Stimulated activated CD4-positive, alpha-beta T cell treated with anti-CD3 and anti-CD28 coated beads, Interleukin-12 subunit alpha, Interleukin-12 subunit beta, amount 100 ng/mL, for 4 hours (primary cell): Measurements from ENCODE around the gene PIP4K2B.
"Not testable (repeated sequence)": the region's sequence is repeated elsewhere in the genome, so short reads cannot be mapped to it uniquely, and the experiment has no call there.

ENCODE experiments used
- DNase-seq: peaks from one replicate; pipeline ENCODE4 v3.0.0-alpha.2; 2020

Gene PIP4K2B

DNA sequence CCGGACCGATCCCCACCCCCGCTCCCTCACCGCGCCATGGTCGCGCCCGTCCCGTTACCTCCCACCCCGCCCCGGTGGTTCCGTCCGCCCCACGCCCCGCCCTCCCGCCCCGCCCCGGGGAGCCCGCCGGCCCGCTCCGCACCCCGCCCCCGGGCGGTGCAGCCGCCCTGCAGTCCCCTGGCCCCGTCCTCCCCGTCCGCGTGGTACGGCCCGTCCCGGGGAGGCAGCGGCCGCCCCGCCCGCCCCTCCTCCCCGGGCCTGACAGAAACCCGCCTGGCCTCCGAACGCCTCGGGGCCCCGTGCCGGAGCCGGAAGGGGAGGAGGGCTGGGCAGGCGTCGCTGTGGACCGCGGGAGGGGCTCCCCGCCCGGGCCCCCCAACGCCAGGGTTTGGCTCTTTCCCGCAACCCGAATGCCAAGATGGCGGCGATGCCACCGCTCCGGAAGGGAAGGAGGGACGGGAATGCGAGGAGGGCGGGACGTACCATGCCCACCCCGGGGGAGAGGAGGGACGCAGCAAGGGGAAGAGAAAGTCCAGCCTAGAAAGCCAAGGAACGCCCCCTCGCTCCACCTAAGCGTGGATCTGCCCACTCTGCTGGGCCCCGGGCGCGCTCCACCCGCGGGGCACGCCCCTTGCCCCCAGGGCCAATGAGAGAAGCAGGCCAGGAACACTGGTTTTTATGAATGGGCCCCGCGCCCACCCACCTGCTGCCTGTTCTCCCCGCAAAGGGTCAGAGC is at the start of gene PIP4K2B:
PIP4K2B (minus strand) TSS at position 56 of the 736 bp plus-strand sequence. CDS start 132 bp downstream, outside the sequence.
- peak; percentile 80 for DNase-seq

DNA sequence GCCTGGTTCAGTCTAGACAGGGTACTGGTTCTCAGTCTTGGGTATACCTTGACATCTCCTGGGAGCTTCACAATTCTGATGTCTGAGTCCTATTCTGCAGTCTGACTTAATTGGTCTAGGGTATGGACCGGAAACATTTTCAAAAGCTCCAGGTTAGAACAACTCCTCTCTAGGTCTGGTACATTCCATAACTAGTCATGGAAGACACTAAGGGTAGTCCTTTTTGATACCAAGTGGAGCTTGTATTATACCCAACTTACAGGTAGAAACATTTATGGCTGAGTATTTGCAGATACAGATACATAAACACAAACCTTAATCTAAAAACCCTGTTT is 49.2 kb upstream of the PIP4K2B start:
- DNase-seq = no peak

DNA sequence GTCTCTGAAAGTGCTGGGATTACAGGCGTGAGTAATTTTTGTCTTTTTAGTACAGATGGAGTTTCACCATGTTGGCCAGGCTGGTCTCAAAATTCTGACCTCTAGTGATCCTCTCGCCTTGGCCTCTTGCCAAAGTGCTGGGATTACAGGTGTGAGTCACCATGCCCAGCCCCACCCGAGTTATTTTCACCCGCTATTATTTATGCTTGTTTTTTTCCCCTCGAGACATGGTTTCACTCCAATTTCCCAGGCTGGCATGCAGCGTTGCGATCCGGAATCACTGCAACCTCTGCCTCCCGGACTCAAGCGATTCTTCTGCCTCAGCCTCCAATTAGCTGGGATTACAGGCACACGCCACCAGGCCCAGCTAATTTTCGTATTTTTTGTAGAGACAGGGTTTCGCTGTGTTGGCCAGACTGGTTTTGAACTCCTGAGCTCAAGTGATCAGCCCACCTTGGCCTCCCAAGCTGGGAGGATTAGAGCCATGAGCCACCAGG is 45.0 kb upstream of the PIP4K2B start:
- no peak for DNase-seq

DNA sequence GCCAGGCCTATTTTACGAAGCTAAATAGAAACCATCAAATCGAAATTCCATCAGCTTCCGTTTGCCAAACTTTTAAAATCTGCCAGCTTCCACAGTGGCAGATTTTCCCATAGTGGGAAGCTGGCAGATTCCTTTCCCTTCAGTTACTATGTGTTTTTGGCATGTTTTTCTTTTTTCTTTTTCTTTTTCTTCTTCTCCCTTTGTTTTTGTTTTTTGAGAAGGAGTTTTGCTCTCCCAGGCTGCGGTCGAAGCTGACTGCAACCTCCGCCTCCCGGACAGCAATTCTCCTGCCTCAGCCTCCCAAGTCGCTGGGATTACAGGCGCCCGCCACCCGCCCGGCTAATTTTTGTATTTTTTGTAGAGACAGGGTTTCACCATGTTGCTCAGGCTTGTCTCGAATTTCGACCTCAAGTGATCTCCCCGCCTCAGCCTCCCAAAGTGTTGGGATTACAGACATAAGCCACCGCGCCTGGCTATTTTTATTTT is 26.4 kb upstream of the PIP4K2B start:
- no peak for DNase-seq

DNA sequence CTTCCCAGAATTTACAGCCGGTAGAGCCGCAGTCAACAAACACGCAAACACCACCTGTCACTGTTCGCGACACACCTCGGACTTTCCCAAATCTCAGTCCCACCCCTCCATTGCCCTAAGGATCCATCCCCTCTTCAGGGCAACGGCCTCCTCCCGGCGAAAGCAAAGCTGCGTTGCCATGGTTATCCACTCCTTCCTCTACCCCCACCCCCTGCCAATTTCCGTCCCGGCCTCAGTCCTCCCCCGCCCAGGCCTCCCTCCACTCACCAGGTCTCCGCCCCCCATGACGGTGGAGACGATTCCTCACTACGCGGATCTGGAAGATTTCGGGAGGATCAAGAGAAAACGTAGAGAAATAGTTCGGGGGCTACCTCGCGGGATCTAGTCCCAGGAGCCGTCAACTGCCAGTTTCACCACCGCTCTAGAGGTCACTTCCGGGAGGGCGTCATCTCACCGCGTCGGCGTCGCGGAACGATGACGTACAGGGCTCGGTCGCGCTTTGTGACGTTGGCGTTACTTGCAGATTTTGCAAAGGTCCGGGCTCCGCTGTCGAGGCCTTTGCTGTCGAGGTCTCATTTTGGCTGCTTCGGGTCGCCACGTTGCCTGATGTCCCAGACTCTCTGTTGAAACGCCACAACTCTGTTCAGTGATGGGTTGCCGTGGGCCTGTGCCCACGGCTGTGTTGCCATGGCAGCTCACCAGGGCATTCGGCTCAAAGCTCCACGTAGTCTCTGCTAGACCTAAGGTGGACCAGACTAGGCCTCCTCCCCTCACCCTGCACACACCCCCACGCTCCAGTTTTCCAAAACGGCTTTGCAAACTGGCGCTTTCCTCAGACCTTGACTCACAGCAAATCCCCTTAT is 25.8 kb upstream of the PIP4K2B start, which contains the start of gene CWC25:
CWC25 (minus strand) TSS at position 423 of the 863 bp plus-strand sequence; CDS start at position 285, 138 bp downstream.
- peak; percentile 95 for DNase-seq

DNA sequence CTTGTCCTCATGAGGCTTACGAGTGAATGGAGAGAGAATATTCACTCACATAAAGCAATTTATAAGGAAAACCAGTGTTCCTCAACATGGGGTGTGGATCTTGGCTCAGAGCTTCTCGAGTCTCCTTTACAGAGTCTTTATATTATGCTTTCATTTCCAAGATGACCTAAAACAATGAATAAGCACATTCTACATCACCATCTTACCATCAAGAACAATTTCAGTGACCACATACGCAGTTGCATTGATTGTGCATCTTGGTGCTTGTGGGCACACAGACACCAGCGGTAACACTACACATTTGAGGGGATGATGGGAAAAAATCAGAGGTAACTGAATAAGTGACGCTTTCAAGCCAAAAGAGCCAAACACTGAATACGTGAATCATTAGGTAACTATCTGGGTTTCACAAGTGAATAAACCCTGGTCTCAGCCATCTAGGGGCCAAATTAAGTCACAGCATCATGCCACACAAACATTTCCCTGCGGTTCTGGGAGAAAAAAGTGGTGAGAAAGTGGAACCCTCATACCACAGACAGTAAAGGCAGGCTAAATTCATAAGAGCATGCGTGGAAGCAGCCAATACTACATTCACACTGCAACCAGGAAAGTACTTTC is 16.3 kb upstream of the PIP4K2B start:
- no peak for DNase-seq

DNA sequence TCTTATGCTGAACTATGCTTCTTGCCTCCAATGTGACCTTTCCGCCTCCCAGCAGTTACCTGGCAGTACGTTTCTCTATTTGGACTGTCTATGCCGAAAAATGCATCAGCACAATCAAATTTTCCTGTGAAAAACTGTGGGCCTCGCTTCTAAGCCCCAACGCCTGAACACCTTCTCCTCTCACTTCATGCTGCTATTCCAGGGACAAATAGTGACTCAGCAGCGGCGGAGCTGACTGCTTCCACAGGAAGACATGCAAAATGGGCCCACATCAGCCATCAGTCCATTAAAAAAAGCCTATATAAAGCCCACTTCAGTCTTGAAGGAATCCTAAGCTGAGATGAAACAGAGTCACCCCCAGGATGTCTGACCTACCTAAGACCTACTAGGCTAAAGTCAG is 10.5 kb upstream of the PIP4K2B start:
- no peak for DNase-seq

DNA sequence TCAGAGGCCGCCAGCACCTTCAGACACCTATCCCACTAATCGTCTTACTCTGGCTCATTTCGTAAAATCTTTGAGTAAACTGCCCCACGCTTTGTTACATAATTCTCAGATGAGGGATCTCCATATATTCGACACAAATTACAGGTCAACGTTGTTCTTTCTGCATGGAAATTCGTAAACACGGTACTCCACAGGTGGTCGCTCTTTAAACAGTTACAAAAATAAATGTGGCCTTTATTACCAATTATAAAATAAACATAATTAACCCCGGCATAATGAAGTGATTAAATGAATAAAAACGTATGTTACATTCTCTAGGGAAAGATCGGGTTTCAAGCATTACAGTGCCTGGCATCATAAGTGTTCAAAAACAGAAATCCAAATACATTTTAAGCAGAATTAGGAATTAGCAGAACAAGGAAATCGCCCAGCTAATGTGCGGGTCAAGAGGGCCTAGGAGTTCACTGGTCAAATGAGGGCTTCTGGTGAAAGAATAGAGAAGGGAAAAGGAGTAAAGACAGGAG is 943 bp upstream of the PIP4K2B start:
- no peak for DNase-seq

DNA sequence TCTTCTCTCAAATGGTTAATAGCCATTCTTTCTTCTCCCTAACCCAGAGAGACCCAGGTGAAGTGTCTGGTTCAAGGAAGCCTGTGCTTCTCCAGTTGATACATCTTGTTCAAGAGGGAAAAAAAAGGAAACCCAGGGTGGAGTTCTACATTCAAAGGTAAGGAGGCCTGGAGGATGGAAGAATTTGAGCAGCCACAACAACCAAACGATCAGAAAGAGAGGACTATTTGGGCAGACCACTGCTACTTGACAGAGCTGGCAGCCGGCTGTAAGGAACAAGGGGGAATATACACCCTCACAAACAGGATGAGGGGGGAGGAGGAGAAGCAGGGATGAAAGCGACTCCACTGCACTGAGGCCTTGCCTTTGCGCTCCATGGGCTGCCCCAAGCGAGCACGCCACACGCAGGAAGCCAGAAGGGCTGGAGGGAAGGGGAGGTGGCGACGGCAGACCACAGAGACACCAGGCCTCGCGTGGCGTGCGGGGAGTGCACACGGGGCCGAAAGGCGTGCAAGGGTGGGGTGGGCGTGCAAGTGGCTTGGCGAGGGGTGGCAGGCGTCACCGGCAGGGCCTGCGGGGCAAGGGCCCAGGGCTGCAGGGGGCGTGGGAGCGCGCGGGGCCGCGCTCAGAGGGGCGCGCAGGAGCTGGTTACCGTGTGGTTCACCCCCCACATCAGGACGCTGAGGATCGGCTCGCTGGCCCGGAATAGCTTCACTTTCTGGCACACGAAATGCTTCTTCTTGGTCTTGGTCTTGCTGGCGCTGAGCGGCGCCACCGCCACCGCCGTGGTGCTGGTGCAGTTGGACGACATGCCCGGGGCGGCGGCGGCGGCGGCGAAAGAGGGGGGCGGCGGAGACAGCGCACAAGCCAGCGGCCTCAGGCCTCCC is 499 bp downstream of the PIP4K2B start:
- peak; percentile 35 for DNase-seq

DNA sequence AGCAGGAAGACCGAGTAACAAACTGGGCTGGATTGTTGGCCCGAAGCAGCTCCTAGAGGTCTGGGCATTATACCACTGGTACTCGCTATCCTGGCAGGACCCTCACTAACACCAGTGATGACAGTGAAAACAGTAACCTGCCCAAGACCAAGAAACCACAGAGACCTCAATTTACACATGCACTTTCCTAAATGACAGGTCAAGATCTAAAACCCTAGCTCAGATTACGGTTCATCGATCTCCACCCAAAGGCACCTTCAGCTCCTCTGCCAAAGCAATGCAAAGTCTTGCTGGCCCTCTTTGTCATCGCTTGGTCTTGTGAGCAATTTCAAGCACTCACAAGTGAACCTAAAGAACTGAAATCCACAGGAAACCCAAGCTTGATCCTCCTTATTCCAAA is 1.5 kb downstream of the PIP4K2B start:
- DNase-seq = no peak

DNA sequence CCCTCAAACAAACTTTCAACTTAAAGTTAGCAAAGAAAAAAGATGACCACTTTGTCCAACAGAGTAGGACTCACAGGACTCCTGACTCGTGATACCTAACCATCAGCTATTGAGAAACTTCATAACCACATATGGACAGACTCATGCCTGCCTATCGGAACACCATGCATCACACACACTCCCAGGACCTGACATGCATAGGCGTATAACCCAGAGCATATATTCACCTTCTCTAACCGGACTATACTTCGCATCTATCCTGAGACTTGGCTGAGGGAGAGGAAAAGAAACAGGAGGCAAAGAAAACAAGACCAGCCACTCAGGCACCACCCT is 2.2 kb downstream of the PIP4K2B start:
- no peak for DNase-seq

DNA sequence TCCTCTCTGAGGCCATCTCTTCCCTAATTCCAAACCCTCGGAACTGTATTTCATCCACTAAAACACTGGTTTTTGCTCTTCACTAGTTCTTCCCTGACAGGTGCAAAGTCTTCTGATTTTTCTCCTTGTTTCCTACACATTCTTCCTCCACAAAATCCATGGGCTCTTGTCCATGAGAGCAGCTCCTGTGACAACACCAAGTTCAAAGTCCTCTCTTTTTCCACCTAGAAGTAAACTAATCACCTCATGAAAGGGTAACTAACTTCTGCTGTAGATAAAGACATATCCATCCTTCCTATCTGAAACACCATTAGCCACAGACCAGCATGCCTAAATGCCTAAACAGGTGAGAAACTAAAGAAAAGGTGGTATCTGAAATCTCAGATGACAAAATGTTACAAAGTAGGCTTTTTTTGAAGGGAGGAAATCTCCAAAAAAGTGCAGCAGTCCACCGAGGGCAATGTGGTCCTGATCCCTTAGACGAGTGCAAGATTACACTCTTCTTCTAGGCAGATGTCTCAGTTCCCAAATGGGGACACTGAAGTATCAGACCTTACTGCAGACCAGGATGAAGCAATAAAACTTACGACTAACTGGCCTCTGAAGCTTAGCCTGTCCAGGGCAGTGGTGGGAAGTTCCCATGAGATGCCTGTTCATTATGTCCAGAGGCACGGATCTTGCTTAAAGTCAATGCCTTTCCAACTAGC is 2.8 kb downstream of the PIP4K2B start:
- DNase-seq = no peak

DNA sequence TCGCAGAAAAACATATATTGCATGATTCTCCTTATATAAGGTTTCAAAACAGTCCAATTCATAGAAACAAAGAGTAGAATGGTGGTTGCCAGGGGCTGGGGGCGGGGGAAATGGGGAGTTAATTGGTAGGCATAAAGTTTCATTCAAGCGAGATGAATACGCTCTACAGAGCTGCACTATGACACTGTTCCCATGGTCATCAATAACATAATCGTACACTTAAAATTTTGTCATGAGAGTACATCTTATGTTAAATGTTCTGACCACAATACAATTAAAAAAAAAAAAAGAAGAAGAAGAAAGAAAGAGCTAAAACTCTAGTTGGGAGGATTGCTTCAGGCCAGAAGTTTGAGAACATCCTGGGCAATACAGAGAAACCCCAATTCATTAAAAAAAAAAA is 5.1 kb downstream of the PIP4K2B start:
- DNase-seq = no peak

DNA sequence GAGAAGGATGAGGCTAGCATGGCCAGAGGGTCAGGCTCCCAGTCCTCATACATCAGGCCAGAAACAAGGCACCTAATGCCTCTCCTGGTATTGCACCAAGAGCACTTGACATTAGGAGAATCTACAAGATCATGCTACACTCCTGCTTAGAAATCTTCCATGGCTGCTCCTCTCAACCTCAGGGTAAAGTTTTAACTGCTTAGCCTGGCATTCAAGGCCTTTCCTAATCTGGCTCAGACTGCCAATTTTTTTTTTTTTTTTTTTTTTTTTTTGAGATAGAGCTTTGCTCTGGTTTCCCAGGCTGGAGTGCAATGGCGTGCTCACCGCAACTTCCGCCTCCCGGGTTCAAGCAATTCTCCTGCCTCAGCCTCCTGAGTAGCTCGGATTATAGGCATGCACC is 8.2 kb downstream of the PIP4K2B start:
- no peak for DNase-seq

DNA sequence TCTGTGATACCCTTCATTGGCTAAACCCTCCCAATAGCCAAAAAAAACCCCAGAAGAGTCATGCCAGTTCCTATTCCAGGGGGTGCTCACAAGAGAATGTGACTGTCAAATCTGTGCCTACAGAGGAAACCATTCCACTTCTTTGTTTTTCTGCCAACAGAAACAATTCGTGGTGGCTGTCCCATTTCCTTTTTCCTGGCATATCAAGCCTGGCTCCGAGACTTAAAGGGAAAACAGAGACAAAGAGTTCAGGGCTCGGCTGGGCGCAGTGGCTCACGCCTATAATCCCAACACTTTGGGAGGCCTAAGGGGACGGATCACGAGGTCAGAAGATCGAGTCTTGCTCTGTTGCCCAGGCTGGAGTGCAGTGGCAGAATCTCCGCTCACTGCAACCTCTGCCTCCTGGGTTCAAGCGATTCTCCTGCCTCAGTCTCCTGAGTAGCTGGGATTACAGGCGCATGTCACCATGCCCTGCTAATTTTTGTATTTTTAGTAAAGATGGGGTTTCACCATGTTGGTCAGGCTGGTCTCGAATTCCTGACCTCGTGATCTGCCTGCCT is 9.1 kb downstream of the PIP4K2B start:
- not testable (repeated sequence) for DNase-seq

DNA sequence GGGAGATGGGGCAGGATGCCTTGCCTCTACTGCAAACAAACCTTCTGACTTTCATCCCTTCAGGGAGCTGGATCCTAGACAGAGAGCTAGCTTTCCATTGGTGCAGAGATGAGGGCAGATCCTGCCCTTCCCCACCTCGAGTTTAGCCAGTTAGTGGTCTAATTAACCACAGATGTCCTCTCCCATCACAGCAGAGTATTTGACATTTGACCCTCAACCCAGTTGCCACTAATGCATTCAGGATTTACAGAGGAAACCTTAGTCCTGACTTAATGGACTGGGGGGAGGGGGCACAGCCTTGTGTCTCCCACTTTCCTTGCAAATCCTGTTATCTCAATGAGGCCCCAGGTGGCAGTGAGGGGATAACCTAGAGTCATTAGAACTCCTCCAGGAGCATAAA is 10.2 kb downstream of the PIP4K2B start:
- no peak for DNase-seq

DNA sequence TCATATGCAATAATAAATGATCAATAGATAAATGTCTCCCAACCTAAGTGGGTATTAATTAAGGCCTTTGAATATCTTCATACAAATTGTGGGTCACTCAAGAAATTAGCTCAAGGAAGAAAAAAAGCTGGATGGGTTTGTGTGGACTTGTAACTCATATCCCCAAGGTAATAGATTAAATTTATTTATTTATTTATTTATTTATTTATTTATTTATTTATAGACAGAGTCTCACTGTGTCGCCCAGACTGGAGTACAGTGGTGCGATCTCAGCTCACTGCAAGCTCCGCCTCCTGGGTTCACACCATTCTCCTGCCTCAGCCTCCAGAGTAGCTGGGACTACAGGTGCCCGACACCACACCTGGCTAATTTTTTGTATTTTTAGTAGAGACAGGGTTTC is 11.4 kb downstream of the PIP4K2B start:
- not testable (repeated sequence) for DNase-seq

DNA sequence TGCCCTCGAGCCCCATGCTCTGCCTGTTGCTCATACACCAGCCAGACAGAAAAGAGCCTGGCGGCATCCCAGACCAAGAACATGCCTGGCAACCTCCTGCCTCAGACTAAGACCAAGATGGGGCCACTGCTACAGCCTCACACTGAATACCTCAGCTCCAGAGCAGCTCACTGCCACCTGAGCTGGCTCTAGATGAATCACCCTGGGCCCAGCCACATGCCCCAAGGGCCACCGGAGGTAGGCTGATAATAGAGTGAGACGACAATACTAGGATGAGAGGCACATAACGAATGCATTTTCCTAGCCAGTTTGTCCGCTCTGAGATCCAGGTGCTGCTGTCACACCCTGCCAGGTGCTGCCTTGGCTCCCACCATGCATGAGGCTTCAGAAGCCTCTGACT is 13.0 kb downstream of the PIP4K2B start:
- DNase-seq = no peak

DNA sequence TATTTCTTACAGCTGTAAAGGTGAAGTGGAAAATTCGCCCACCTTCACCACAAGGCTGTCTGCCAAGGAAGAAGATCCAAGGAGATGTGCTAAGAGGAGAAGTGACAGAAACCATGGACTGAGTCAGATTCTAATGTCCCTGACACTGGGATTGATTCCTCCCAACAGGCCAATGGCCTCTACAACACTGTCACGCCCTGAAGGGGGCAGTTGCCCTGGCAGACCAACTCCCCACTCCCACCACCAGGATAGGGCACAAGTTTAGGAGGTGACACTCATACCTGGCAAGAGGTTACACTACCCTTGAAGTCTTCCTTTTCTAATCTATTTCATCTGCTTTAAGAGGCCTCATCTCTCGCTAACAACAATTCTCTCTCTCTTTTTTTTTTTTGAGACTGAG is 16.1 kb downstream of the PIP4K2B start:
- no peak for DNase-seq

DNA sequence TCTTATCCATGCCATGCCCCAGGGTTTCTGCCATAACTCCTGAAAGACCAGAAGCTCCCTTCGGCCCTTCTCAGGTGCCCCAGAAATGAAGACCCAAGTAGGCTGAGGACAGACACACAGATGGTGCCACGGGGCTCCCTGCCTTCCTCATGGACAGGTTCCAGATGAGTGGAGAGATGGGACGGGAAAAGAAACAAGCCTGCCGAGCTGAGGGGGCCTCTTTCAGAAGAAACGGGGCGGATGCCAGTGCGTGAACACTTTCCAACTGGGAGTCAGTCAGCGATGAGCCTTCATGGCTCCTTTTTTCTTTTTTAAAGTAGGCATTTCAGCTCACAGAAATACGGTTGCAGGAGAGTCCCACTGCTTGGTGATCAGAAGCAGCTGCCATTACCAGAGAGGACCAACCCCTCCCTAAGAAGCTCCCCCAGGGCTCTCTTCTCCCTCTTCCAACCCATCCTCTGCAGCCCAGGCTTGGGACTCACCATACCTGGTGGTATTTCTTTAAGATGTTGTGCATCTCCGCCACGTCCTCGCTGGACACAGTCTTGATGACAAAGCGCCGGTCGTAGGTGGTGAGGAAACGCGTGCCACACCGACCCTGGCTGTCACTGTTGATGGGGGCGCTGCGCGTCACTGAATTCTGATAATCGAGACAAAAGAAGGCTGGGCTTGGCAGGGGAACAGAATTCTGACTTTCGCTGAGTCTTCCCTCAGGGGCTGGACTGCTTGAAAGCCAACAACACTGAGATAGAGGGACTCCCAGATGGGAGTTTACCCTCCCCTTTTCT is 19.2 kb downstream of the PIP4K2B start:
- DNase-seq = no peak
